Pancreas (tissue), 10 donors: Measurements from ENCODE around the gene CRYBG2. TPM values are rescaled to one million over a fixed set of nuclear protein-coding genes. Genes with fewer than 3 reads are reported as not detected.
"Not testable (repeated sequence)": the region's sequence is repeated elsewhere in the genome, so short reads cannot be mapped to it uniquely, and the experiment has no call there.

Experiments
- ATAC-seq, 4 donors: fragments of 200-7000 bp; cut with Tn5 transposase; one replicate each; pipeline versions ENCODE4 v1.8.0 to v1.9.1; 2020; ENCODE audit warnings: mild to moderate bottlenecking in 4 of 4, moderate library complexity in 4 of 4
- DNase-seq, 6 donors: peaks; one replicate each; pipeline ENCODE4 v3.0.0-alpha.2; 2020
- FAIRE-seq: peaks from 2 replicates; lab custom pipeline; 2012; peaks lifted over from hg19 to GRCh38; lab: Jason Lieb, UNC
- H3K27ac ChIP-seq, 4 donors: fragments of 200-600 bp; sonication (generic); 1 replicate in 3 of 4; 2 replicates in 1 of 4; pipeline versions ENCODE4 v1.5.0 to v1.8.0; 2020
- H3K27me3 ChIP-seq, 4 donors: fragments of 200-600 bp; one replicate each; pipeline ENCODE4 v1.8.0; 2021
- H3K36me3 ChIP-seq, 3 donors: fragments of 200-600 bp; sonication (generic) in 1 of 3; one replicate each; pipeline versions ENCODE4 v1.5.0 to v1.8.0; 2020 to 2021
- H3K4me1 ChIP-seq, 3 donors: fragments of 200-600 bp; one replicate each; pipeline ENCODE4 v1.8.0; 2021
- H3K4me3 ChIP-seq, 4 donors: fragments of 200-600 bp; sonication (generic) in 2 of 4; one replicate each; pipeline versions ENCODE4 v1.5.0 to v1.8.0; 2020 to 2021
- H3K9me3 ChIP-seq, 4 donors: fragments of 200-600 bp; one replicate each; pipeline ENCODE4 v1.8.0; 2021
- WGBS, 2 donors: extraction: QIAGEN DNeasy Blood & Tissue Kit; methylation state at CpG; one replicate each; pipeline ENCODE4 v1.1.7; 2013; 5-methylcytosine and 5-hydroxymethylcytosine counted together
- intact Hi-C, 3 donors: fragments of 100-400 bp; cut with DNase I; formaldehyde crosslinking; loops; one replicate each; pipeline versions ENCODE4 v1.11.1 to v1.14.2; 2022
- polyA plus RNA-seq, 2 donors: library from polyadenylated mRNA; stranded (reverse); fragments of 200-250 nt; gene quantifications; one replicate each; pipeline ENCODE4 v1.2.3, GENCODE V29; 2013
- total RNA-seq, 6 donors: library from RNA; stranded (reverse); fragmentation: NEBNext Ultra II Directional in 4 of 6; extraction: Animal tissue kit (Norgen Biotek cat#: 25700) in 4 of 6; gene quantifications; one replicate each; pipeline versions ENCODE4 v1.2.1 to v1.2.4, GENCODE V29; 2021 to 2023
- TF ChIP-seq, protein P1 (sequence below), 4 donors: fragments of 200-600 bp; sonication (generic) in 3 of 4; IDR thresholded peaks; one replicate each; pipeline versions ENCODE4 v1.5.0 to v1.8.0; 2021; ENCODE audit warnings: antibody characterized with exemption in 4 of 4
- donor health status: healthy with polysubstance abuse.
- donor health status: DM: no; HTN: no; CAD: no; lungs with moderate emphysema.
- donor health status: DM: no; HTN: no; CAD: no.
- donor health status: control.
- donor health status: control.
- donor health status: Bipolar disorder and iron deficiency.
- donor health status: DM: yes; HTN: yes; CAD: no.
- donor health status: DM: no; HTN: no; CAD: no.
- donor health status: DM: no; HTN: no; CAD: no.
- donor health status: DM: yes; HTN: yes; CAD: no.

CRYBG2 gene
- total and polyA plus RNA-seq, 8 donors: 0.12 to 2.0 (median 0.60) TPM

DNA sequence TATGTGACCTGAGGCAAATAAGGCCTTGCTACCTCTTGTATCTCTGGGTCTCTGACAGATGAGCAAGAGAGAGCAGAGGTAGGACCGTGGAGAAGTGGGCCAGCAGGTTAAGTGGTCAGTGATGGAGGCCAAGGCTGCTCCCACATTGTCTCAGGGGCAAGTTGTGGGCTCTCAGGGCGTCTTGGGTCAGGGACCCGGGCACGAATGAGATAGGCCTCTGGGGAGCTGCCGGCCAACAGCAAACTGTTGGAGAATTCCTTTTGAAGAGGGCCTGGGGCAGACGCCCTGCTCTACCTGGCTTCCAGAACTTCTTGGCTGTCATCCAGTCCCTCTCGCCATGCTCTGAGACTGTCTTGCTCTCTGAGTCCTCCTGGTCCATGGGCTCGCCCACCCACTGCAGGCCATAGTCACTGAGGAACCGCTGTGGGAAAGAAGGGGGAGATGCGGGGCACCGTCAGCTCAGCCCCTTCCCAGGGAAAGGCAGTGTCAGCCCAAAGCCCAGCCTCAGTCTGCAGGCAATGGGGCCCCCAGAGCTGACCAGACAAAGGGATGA is 59.9 kb downstream of the CRYBG2 start:
- Histone ChIP-seq H3K36me3 (no peaks in the 10 kb centered on the region), H3K9me3 (no peaks in the 10 kb centered on the region), H3K4me1 (no peaks in the 10 kb centered on the region), H3K27me3 (no peaks in the 10 kb centered on the region), H3K27ac (no peak overlapping the region), H3K4me3 (no peak overlapping the region)
- ATAC-seq (no peak), DNase-seq (no peak), FAIRE-seq (no peak)
- intact Hi-C loops: no loop called here
- TF ChIP-seq, protein P1, sequence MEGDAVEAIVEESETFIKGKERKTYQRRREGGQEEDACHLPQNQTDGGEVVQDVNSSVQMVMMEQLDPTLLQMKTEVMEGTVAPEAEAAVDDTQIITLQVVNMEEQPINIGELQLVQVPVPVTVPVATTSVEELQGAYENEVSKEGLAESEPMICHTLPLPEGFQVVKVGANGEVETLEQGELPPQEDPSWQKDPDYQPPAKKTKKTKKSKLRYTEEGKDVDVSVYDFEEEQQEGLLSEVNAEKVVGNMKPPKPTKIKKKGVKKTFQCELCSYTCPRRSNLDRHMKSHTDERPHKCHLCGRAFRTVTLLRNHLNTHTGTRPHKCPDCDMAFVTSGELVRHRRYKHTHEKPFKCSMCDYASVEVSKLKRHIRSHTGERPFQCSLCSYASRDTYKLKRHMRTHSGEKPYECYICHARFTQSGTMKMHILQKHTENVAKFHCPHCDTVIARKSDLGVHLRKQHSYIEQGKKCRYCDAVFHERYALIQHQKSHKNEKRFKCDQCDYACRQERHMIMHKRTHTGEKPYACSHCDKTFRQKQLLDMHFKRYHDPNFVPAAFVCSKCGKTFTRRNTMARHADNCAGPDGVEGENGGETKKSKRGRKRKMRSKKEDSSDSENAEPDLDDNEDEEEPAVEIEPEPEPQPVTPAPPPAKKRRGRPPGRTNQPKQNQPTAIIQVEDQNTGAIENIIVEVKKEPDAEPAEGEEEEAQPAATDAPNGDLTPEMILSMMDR (IDR thresholded peaks at IDR 0.05): no peak
- WGBS, 2 donors: 79 to 84% methylated on average over 11 of the region's 11 CpGs

DNA sequence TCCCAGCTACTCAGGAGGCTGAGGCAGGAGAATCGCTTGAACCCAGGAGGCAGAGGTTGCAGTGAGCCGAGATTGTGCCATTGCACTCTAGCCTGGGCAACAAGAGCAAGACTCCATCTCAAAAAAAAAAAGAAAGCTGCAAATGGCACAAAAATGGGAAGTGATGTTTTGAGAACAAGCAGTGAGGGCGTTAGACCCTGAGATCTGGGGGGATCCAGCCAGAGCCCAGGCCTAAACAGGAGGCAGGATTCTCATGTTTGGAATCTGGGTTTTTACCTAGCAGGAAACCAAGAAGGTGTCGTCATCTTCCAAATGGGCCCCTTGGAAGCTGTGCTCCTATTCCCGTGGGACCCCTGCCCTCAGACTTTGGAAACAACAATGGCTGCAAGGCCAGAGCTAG is 61.2 kb downstream of the CRYBG2 start:
- FAIRE-seq, H3K4me3 ChIP-seq, H3K27ac ChIP-seq, H3K36me3 ChIP-seq, DNase-seq, H3K4me1 ChIP-seq, H3K9me3 ChIP-seq, ATAC-seq, H3K27me3 ChIP-seq, intact Hi-C loops: not testable (repeated sequence)
- 89 to 92% methylated on average over 5 of the region's 5 CpGs for WGBS, 2 donors

DNA sequence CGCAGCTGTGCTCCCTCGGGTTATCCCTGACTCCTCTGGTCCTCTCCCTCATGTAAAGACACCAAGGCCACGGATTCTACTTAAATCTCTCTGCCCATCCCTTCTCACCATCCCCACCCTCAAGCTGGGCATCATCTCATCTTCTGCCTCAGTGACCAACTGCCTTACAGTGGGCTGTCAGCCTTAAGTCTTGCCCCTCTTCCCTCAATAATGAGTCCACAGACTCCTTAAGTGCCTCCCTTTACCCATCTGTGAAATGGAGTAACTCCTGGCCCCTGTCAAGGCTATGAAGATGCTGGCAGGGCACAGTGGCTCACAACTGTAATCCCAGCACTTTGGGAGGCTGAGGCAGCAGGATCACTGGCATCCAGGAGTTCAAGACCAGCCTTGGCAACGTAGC is 62.0 kb downstream of the CRYBG2 start:
- no peak for FAIRE-seq
- no peak for ATAC-seq
- H3K36me3 ChIP-seq: no peaks in the 10 kb centered on the region
- no peaks in the 10 kb centered on the region for H3K4me1 ChIP-seq
- no peak overlapping the region for H3K27ac ChIP-seq
- WGBS, 2 donors: 79 to 94% methylated on average over 4 of the region's 4 CpGs
- no peak for DNase-seq
- H3K9me3 ChIP-seq: no peaks in the 10 kb centered on the region
- intact Hi-C loops: no loop called here
- TF ChIP-seq, protein P1 (IDR thresholded peaks at IDR 0.05): no peak
- H3K27me3 ChIP-seq: no peaks in the 10 kb centered on the region
- no peak overlapping the region for H3K4me3 ChIP-seq

DNA sequence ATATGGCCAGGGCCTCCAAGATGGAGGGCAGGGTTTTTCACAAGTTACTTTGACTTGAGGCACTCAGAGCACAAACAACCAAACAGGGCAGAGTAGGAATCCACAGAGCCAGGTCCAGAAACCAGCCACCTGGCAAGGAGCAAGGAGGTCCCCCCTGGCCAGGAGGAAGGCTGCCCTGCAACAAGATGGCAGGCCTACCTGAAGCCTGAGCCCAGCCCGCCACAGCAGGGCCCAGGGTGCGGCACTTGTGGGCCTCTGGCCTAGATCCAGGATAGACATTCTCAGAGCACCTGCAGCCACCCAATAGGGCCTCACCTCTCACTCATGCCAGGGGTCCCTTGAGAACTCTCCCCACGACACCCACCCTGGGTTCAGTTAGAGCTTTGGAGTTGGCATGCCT is 62.5 kb downstream of the CRYBG2 start:
- intact Hi-C loops: no loop called here
- 88 to 97% methylated on average over 3 of the region's 3 CpGs for WGBS, 2 donors
- FAIRE-seq (no peak), DNase-seq (no peak), ATAC-seq (no peak)
- Histone ChIP-seq H3K27ac (no peak overlapping the region), H3K36me3 (no peaks in the 10 kb centered on the region), H3K9me3 (no peaks in the 10 kb centered on the region), H3K4me3 (no peak overlapping the region), H3K4me1 (no peaks in the 10 kb centered on the region), H3K27me3 (no peaks in the 10 kb centered on the region)
- TF ChIP-seq, protein P1 (IDR thresholded peaks at IDR 0.05): no peak

DNA sequence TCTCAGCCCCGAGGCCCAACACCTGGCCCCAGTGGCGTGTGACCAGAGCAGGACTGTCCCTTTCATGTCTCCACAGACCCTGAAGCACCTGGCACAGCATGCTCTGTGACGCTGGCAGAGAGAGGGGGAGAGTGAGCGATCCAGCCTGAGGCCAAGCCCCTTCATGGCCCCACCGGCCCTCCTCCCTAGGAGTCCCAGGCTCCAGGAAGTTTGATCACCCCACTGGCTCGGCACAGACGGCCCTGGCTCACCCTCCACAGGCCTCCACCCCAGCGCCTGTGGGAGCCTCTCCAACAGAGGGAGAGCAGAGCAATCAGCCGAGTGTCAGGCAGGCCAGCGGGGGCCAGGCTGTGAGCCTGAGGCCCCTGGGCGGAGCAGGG is 63.1 kb downstream of the CRYBG2 start:
- WGBS, 2 donors: 81% methylated on average over 11 of the region's 11 CpGs
- DNase-seq (no peak), FAIRE-seq (no peak), ATAC-seq (no peak)
- no peak overlapping the region for H3K4me3 ChIP-seq
- no peaks in the 10 kb centered on the region for H3K27me3 ChIP-seq
- H3K4me1 ChIP-seq: no peaks in the 10 kb centered on the region
- TF ChIP-seq, protein P1 (IDR thresholded peaks at IDR 0.05): no peak
- no peaks in the 10 kb centered on the region for H3K9me3 ChIP-seq
- no peaks in the 10 kb centered on the region for H3K36me3 ChIP-seq
- intact Hi-C loops: no loop called here
- peak overlapping the region in 1 of 4 donors; percentile 30 for H3K27ac ChIP-seq
